H1 (cell line): ENCODE measurements around the gene ADTRP. TPM values are rescaled to one million over a fixed set of nuclear protein-coding genes. Genes with fewer than 3 reads are reported as not detected.

ENCODE experiments used
- CTCF ChIP-seq, 3 experiments: IDR thresholded peaks; 1 replicate in 2 of 3; 2 replicates in 1 of 3; pipeline versions ENCODE4 v1.5.1 to v1.6.1; 2011; ENCODE audit warnings: low read length in 3 of 3, mild to moderate bottlenecking in 3 of 3, inconsistent platforms in 2 of 3, low read depth in 1 of 3, moderate library complexity in 1 of 3; ENCODE audit not compliant: insufficient read depth in 1 of 3; ENCODE audit errors: control extremely low read depth in 1 of 3
- EGR1 ChIP-seq: IDR thresholded peaks from 2 replicates; pipeline ENCODE4 v1.6.1; 2011; ENCODE audit warnings: low read depth, low read length, borderline replicate concordance
- RAD21 ChIP-seq, 2 experiments: IDR thresholded peaks in 1 of 2; conservative IDR thresholded peaks in 1 of 2; 2 replicates each; pipeline ENCODE4 v1.6.1; 2011; ENCODE audit warnings: low read depth in 2 of 2, low read length in 2 of 2, improper control_type of control experiment in 1 of 2, inconsistent platforms in 1 of 2, mild to moderate bottlenecking in 1 of 2, moderate library complexity in 1 of 2
- TCF12 ChIP-seq: IDR thresholded peaks from 2 replicates; pipeline ENCODE4 v1.6.1; 2011; ENCODE audit warnings: low read depth, mild to moderate bottlenecking, low read length
- polyA plus RNA-seq, 7 experiments: library from polyadenylated mRNA; depleted of rRNA in 3 of 7; stranded (reverse) in 5 of 7; unstranded in 2 of 7; fragments of >200 nt in 5 of 7; fragments of 200-250 nt in 2 of 7; gene quantifications; 1 replicate in 5 of 7; 2 replicates in 1 of 7; 4 replicates in 1 of 7; pipeline versions ENCODE4 v1.2.1 to v1.2.3, GENCODE V29; 2011 to 2013; ENCODE audit warnings: missing spikeins in 2 of 7, mixed read lengths in 2 of 7
- total RNA-seq: library from RNA; stranded (reverse); fragmentation: NEBNext Ultra II Directional; extraction: Animal tissue kit (Norgen Biotek cat#: 25700); gene quantifications from 2 replicates; pipeline ENCODE4 v1.2.1, GENCODE V29; 2021

ADTRP gene
- total and polyA plus RNA-seq, 2 of the 8 experiments (the other 6 are each of a cell fraction or from before 2014, with no cell fraction given): 0.08 to 0.45 TPM

DNA sequence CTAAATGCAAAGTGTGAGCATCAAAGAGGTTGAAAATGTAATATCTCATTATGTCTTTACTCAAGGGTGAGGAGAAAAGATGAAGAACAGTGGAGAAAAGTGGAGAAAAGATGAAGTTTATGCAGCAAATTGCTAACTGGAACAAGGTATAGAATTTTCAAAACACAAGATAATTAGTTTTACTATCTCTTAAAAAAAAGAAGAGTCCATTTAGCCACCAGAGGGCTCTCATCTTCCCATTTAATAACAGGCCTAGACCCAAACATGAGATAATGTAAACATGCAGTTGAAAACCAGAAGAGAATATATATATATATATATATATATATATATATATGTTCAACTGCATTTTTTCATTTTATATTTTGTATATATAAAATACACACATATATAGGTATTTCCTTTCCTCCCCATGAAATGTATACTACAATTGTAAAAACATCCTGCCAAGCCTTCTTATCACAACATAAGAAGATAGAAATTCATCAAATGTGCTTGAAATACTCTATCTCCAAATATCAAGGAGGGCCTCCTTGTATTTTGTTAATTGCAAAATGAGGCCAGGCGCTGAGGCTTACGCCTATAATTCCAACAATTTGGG, 78.4 kb downstream of the ADTRP start (continued):
- no peak for TF ChIP-seq EGR1
- TF ChIP-seq TCF12: no peak
- peak; percentile 46 to 52 for TF ChIP-seq RAD21 (IDR thresholded peaks at IDR 0.05 in 1 of 2, conservative IDR thresholded peaks at IDR 0.05 in 1 of 2; ENCODE audit: low read depth in 2 of 2, low read length in 2 of 2)
- peak in 1 of 3 experiments; percentile 30; a peak in 2 of 4 replicates for TF ChIP-seq CTCF (IDR thresholded peaks at IDR 0.05; ENCODE audit: control extremely low read depth in 1 of 3, insufficient read depth in 1 of 3, low read depth in 1 of 3, low read length in 3 of 3)
- TF ChIP-seq, all 59 proteins: peak for 2
